A673 (cell line): ENCODE measurements around the gene LRRC2. TPM values are rescaled to one million over a fixed set of nuclear protein-coding genes. Genes with fewer than 3 reads are reported as not detected.
"Not testable (repeated sequence)": the region's sequence is repeated elsewhere in the genome, so short reads cannot be mapped to it uniquely, and the experiment has no call there.

Experiments used
- BruUV-seq: library from RNA; stranded (reverse); fragments of 400-500 nt; replicated peaks from 2 replicates; lab custom pipeline; 2021; lab: Mats Ljungman, UMichigan
- CTCF ChIA-PET: fragments of 300-600 bp; sonication (Branson Sonifier 250); formaldehyde crosslinking; loops from one replicate; lab custom pipeline; 2022; ENCODE audit warnings: antibody characterized with exemption; lab: Charles Lee
- POLR2A ChIA-PET: fragments of 300-600 bp; sonication (Branson Sonifier 250); formaldehyde crosslinking; loops from one replicate; lab custom pipeline; 2022; ENCODE audit warnings: antibody characterized with exemption; ENCODE audit not compliant: low non-redundant PET; lab: Charles Lee
- DNase-seq: peaks from one replicate; pipeline ENCODE4 v3.0.0-alpha.2; 2015; ENCODE audit warnings: low spot score
- H3K27ac ChIP-seq: fragments of 200-600 bp; sonication (generic); 2 replicates; pipeline ENCODE4 v1.5.1; 2016; ENCODE audit warnings: mixed run types, low read depth, mild to moderate bottlenecking, mixed read lengths, antibody characterized with exemption, low read length; ENCODE audit not compliant: poor library complexity, severe bottlenecking
- H3K27me3 ChIP-seq: fragments of 200-600 bp; sonication (generic); replicated peaks from 2 replicates; pipeline ENCODE4 v1.6.1; 2017; ENCODE audit warnings: mixed run types, low read depth, mild to moderate bottlenecking, mixed read lengths, antibody characterized with exemption, low read length; ENCODE audit not compliant: insufficient read depth, poor library complexity
- H3K36me3 ChIP-seq: fragments of 200-600 bp; sonication (generic); 2 replicates; pipeline ENCODE4 v1.6.1; 2016; ENCODE audit warnings: mixed run types, mild to moderate bottlenecking, mixed read lengths, antibody characterized with exemption, low read length; ENCODE audit not compliant: insufficient read depth, poor library complexity, severe bottlenecking
- H3K4me1 ChIP-seq: fragments of 200-600 bp; sonication (generic); 2 replicates; pipeline ENCODE4 v1.6.1; 2017; ENCODE audit warnings: mixed run types, mild to moderate bottlenecking, mixed read lengths, antibody characterized with exemption, low read length; ENCODE audit not compliant: insufficient read depth, poor library complexity, severe bottlenecking
- H3K4me3 ChIP-seq: fragments of 200-600 bp; sonication (generic); 2 replicates; pipeline ENCODE4 v1.5.1; 2016; ENCODE audit warnings: low read depth, mixed run types, mild to moderate bottlenecking, mixed read lengths, low read length; ENCODE audit not compliant: poor library complexity, severe bottlenecking
- H3K9me3 ChIP-seq: fragments of 200-600 bp; sonication (generic); 2 replicates; pipeline ENCODE4 v1.6.1; 2016; ENCODE audit warnings: mixed run types, low read depth, mild to moderate bottlenecking, mixed read lengths, antibody characterized with exemption, low read length; ENCODE audit not compliant: poor library complexity, severe bottlenecking
- EZH2 ChIP-seq: fragments of 200-600 bp; sonication (generic); IDR thresholded peaks from 2 replicates; pipeline ENCODE4 v1.6.1; 2017; ENCODE audit warnings: borderline replicate concordance, low read depth, mild to moderate bottlenecking, mixed read lengths, antibody characterized with exemption, low read length; ENCODE audit not compliant: poor library complexity, severe bottlenecking
- intact Hi-C: fragments of 100-400 bp; cut with micrococcal nuclease; formaldehyde crosslinking; loops from one replicate; pipeline ENCODE4 v1.10.0; 2022; ENCODE audit not compliant: unreplicated experiment
- total RNA-seq: library from RNA; stranded (reverse); gene quantifications from 2 replicates; pipeline ENCODE4 v1.2.3, GENCODE V29; 2021
- TF ChIP-seq, protein P1 (sequence below): fragments of 300-800, 200-600 bp; sonication (generic); conservative IDR thresholded peaks from 2 replicates; pipeline ENCODE4 v1.5.1; 2017; ENCODE audit warnings: low read depth, mild to moderate bottlenecking, antibody characterized with exemption, low read length, moderate library complexity, mixed read lengths

The LRRC2 gene
- total RNA-seq, 1 experiment from 2014 or later = 0.28 TPM

DNA sequence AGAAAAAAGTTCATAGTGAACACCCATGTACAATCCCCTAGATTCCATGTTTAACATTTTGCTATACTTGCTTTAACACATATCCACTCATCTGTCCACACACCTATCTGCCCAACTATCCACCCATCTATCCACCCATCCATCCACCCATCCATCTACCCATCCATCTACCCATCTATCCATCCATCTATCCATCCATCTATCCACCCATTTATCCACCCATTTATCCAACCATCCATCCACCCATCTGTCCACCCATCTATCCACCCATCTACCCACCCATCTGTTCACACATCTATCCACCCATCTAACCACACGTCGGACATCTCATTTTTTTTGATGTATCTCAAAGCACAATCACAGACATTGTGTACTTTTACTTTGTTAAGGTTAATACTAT lies 42.5 kb downstream of the LRRC2 start:
- TF ChIP-seq, protein P1, sequence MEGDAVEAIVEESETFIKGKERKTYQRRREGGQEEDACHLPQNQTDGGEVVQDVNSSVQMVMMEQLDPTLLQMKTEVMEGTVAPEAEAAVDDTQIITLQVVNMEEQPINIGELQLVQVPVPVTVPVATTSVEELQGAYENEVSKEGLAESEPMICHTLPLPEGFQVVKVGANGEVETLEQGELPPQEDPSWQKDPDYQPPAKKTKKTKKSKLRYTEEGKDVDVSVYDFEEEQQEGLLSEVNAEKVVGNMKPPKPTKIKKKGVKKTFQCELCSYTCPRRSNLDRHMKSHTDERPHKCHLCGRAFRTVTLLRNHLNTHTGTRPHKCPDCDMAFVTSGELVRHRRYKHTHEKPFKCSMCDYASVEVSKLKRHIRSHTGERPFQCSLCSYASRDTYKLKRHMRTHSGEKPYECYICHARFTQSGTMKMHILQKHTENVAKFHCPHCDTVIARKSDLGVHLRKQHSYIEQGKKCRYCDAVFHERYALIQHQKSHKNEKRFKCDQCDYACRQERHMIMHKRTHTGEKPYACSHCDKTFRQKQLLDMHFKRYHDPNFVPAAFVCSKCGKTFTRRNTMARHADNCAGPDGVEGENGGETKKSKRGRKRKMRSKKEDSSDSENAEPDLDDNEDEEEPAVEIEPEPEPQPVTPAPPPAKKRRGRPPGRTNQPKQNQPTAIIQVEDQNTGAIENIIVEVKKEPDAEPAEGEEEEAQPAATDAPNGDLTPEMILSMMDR = no peak
- no peak for TF ChIP-seq EZH2
- H3K36me3 ChIP-seq = no peaks in the 10 kb centered on the region
- CTCF ChIA-PET = no interaction called here
- no peak for DNase-seq
- H3K4me3 ChIP-seq = no peak overlapping the region
- intact Hi-C loops = no loop called here
- no peaks in the 10 kb centered on the region for H3K9me3 ChIP-seq
- H3K27ac ChIP-seq = no peak overlapping the region
- POLR2A ChIA-PET = no interaction called here
- no peaks in the 10 kb centered on the region for H3K27me3 ChIP-seq
- no TSS peak for BruUV-seq
- no peaks in the 10 kb centered on the region for H3K4me1 ChIP-seq

DNA sequence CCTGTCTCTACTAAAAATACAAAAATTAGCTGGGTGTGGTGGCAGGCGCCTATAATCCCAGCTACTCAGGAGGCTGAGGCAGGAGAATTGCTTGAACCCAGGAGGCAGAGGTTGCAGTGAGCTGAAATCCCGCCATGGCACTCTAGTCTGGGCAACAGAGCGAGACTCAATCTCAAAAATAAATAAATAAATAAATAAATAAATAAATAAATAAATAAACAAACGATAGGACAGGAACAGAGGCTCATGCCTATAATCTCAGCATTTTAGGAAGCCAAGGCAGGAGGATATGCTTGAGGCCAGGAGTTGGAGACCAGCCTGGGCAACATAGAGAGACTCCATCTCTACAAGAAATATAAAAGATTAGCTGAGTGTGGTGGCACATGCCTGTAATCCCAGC lies 43.9 kb downstream of the LRRC2 start:
- POLR2A ChIA-PET, H3K4me3 ChIP-seq, BruUV-seq, intact Hi-C loops, H3K36me3 ChIP-seq, DNase-seq, H3K27me3 ChIP-seq, H3K4me1 ChIP-seq, CTCF ChIA-PET, H3K9me3 ChIP-seq, H3K27ac ChIP-seq: not testable (repeated sequence)

DNA sequence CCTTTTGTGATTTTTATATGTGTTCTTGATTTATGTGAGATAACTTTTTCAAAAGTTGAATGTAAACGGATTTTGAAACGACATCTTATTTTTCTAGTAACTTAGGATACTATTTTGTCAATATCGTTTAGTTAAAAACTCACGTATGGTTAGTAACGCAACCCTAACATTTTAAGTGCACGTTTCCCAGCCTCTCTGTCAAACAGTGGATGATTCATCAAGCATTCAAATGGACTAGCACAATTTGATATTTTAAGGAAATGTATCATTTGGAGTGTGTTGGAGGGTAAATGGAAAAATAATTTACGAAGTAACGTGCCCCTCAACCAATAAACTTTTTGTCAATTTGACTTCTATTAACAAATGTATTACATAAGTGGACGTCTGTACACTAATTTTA lies 45.0 kb downstream of the LRRC2 start:
- POLR2A ChIA-PET = no interaction called here
- H3K4me3 ChIP-seq = no peak overlapping the region
- no peak overlapping the region for H3K27ac ChIP-seq
- no peak for TF ChIP-seq EZH2
- TF ChIP-seq, protein P1 = no peak
- intact Hi-C loops = no loop called here
- CTCF ChIA-PET = no interaction called here
- BruUV-seq = no TSS peak
- no peaks in the 10 kb centered on the region for H3K4me1 ChIP-seq
- no peaks in the 10 kb centered on the region for H3K9me3 ChIP-seq
- no peak for DNase-seq
- H3K36me3 ChIP-seq = no peaks in the 10 kb centered on the region
- H3K27me3 ChIP-seq = no peaks in the 10 kb centered on the region

DNA sequence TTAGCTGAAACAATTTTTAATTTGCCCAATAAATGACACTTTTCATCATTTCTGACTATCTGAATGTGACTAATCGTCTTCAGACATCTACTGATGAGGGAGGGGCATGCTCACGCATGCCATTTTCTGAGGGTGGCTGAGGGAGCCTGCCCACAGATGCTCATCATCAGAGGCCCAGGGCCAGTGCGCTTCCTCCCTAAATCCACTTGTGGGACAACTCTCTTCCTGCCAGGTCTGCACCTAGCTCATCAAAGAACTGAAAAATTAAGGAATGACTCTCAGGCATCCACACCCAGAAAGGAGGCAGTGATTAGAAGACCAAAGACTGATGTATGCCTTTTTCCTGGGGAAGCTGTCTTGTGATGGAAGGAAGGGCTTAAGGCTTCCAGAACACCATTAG lies 45.6 kb downstream of the LRRC2 start:
- BruUV-seq = no TSS peak
- no peak for DNase-seq

More for the DNA sequence above, 45.6 kb downstream of the LRRC2 start:
- no peak for TF ChIP-seq EZH2
- TF ChIP-seq, protein P1 = no peak
- Histone ChIP-seq H3K4me1 (no peaks in the 10 kb centered on the region), H3K4me3 (no peak overlapping the region), H3K36me3 (no peaks in the 10 kb centered on the region), H3K27me3 (no peaks in the 10 kb centered on the region), H3K27ac (no peak overlapping the region), H3K9me3 (no peaks in the 10 kb centered on the region)
- intact Hi-C loops = no loop called here
- ChIA-PET CTCF (no interaction called here), POLR2A (no interaction called here)
